ENCODE results near the gene ST8SIA5. TPM values are rescaled to one million over a fixed set of nuclear protein-coding genes. Genes with fewer than 3 reads are reported as not detected.

Gene ST8SIA5
- total and polyA plus RNA-seq, 10 of the 15 experiments (the other 5 are each of a cell fraction or from before 2014, with no cell fraction given): 0.02 to 0.32 (median 0.12) TPM; not detected in 1

- no TSS peak for BruUV-seq (replicated peaks)
- no peak overlapping the region for H3K4me2 ChIP-seq (ENCODE audit: control insufficient read depth, insufficient read depth)
- ATAC-seq (no peak), FAIRE-seq (no peak), DNase-seq (ENCODE audit: low read depth, low spot score) (no peak)
- intact Hi-C loops (cut with micrococcal nuclease; ENCODE audit: unreplicated experiment) (no loop called here), in situ Hi-C loops (cut with MboI) (no loop called here)
- no peak for TF ChIP-seq ATF3 (IDR thresholded peaks at IDR 0.05; ENCODE audit: borderline replicate concordance, extremely low read depth, low read depth, low read length)
- TF ChIP-seq JUND (IDR thresholded peaks at IDR 0.05; ENCODE audit: low read depth, low read length): no peak
- no peak for TF ChIP-seq NR2C1 (IDR thresholded peaks at IDR 0.05)
- TF ChIP-seq STAT3 (IDR thresholded peaks at IDR 0.05; ENCODE audit: low read depth, low read length): no peak
- no peak for TF ChIP-seq SMC3 (IDR thresholded peaks at IDR 0.05; ENCODE audit: borderline replicate concordance, low read length)
- no peak for TF ChIP-seq SIN3A (IDR thresholded peaks at IDR 0.05; ENCODE audit: low read depth, low read length)
- no peak for TF ChIP-seq SMARCA5 (IDR thresholded peaks at IDR 0.05)
- TF ChIP-seq BHLHE40 (IDR thresholded peaks at IDR 0.05; ENCODE audit: borderline replicate concordance in 1 of 2, low read depth in 2 of 2, low read length in 1 of 2): no peak
- TF ChIP-seq NFXL1 (IDR thresholded peaks at IDR 0.05; ENCODE audit: borderline replicate concordance): no peak
- TF ChIP-seq, protein P1, sequence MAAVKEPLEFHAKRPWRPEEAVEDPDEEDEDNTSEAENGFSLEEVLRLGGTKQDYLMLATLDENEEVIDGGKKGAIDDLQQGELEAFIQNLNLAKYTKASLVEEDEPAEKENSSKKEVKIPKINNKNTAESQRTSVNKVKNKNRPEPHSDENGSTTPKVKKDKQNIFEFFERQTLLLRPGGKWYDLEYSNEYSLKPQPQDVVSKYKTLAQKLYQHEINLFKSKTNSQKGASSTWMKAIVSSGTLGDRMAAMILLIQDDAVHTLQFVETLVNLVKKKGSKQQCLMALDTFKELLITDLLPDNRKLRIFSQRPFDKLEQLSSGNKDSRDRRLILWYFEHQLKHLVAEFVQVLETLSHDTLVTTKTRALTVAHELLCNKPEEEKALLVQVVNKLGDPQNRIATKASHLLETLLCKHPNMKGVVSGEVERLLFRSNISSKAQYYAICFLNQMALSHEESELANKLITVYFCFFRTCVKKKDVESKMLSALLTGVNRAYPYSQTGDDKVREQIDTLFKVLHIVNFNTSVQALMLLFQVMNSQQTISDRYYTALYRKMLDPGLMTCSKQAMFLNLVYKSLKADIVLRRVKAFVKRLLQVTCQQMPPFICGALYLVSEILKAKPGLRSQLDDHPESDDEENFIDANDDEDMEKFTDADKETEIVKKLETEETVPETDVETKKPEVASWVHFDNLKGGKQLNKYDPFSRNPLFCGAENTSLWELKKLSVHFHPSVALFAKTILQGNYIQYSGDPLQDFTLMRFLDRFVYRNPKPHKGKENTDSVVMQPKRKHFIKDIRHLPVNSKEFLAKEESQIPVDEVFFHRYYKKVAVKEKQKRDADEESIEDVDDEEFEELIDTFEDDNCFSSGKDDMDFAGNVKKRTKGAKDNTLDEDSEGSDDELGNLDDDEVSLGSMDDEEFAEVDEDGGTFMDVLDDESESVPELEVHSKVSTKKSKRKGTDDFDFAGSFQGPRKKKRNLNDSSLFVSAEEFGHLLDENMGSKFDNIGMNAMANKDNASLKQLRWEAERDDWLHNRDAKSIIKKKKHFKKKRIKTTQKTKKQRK (IDR thresholded peaks at IDR 0.05; ENCODE audit: low read depth, low read length): no peak
- H3K4me1 ChIP-seq (ENCODE audit: control insufficient read depth, insufficient read depth, low read length): no peaks in the 10 kb centered on the region
- H3K27ac ChIP-seq (ENCODE audit: control insufficient read depth, insufficient read depth): no peak overlapping the region
- no peaks in the 10 kb centered on the region; a peak in 1 of 4 replicates for H3K27me3 ChIP-seq (replicated peaks in 1 of 2; ENCODE audit: control insufficient read depth in 2 of 2, insufficient read depth in 2 of 2, low read length in 1 of 2)
- H3K9ac ChIP-seq (ENCODE audit: control insufficient read depth, insufficient read depth, low read length): no peak overlapping the region
- H2AFZ ChIP-seq (ENCODE audit: control insufficient read depth, low read depth, low read length): no peak overlapping the region
- RAD21 ChIA-PET (ENCODE audit: unreplicated experiment): no interaction called here
- H3K79me2 ChIP-seq (ENCODE audit: control insufficient read depth, insufficient read depth, low read length): no peaks in the 10 kb centered on the region
- no peaks in the 10 kb centered on the region for H3K9me3 ChIP-seq (replicated peaks; ENCODE audit: control insufficient read depth, insufficient read depth, low read length)
- SMC1A ChIA-PET (ENCODE audit: uncharacterized antibody, unreplicated experiment): interaction anchor here (1.3 kb wide), 1 partner anchor 10 kb away, joined by 3 read pairs; no protein-coding TSS in a partner anchor
- POLR2A ChIA-PET: no interaction called here
- CTCF ChIA-PET: interaction anchor here (0.6 kb wide), 1 partner anchor 590 kb away, joined by 5 read pairs; no protein-coding TSS in a partner anchor
- no peak overlapping the region for H3K4me3 ChIP-seq
- H3K36me3 ChIP-seq (ENCODE audit: control insufficient read depth in 2 of 2, insufficient read depth in 2 of 2, low read length in 1 of 2): no peaks in the 10 kb centered on the region
- H4K20me1 ChIP-seq (ENCODE audit: control insufficient read depth, insufficient read depth): no peaks in the 10 kb centered on the region
- WGBS (ENCODE audit: insufficient coverage, insufficient replicate concordance, low lambda C conversion rate, missing lambda C conversion rate): 48% methylated on average over 5 of the region's 5 CpGs
Observed at GRCh38 chr18:46722051-46722450, 34.8 kb downstream of the ST8SIA5 start.
